ENCODE data around the gene NREP. TPM values are rescaled to one million over a fixed set of nuclear protein-coding genes. Genes with fewer than 3 reads are reported as not detected.

NREP gene
- total RNA-seq, 1 experiment from 2014 or later, result 2.3 TPM

GRCh38 chr5:111739416-111739815 is 17.6 kb downstream of the NREP start:
- no peaks in the 10 kb centered on the region for H3K27me3 ChIP-seq (replicated peaks; ENCODE audit: control insufficient read depth, insufficient read depth, low read length)
- DNase-seq, result no peak
- BruUV-seq (replicated peaks), result no TSS peak
- no peaks in the 10 kb centered on the region for H3K9me3 ChIP-seq
- Mint-ChIP-seq H3K4me1 (ENCODE audit: low read depth, unreplicated experiment) (no peaks in the 10 kb centered on the region), H3K27me3 (ENCODE audit: insufficient read depth, unreplicated experiment) (no peaks in the 10 kb centered on the region), H3K9me3 (ENCODE audit: unreplicated experiment) (no peaks in the 10 kb centered on the region), H3K27ac (ENCODE audit: unreplicated experiment) (no peak overlapping the region), H3K4me3 (ENCODE audit: unreplicated experiment) (no peak overlapping the region), H3K36me3 (ENCODE audit: insufficient read depth, unreplicated experiment) (no peaks in the 10 kb centered on the region)
- intact Hi-C loops (cut with micrococcal nuclease; ENCODE audit: unreplicated experiment), result no loop called here
- TF ChIP-seq, protein P1, sequence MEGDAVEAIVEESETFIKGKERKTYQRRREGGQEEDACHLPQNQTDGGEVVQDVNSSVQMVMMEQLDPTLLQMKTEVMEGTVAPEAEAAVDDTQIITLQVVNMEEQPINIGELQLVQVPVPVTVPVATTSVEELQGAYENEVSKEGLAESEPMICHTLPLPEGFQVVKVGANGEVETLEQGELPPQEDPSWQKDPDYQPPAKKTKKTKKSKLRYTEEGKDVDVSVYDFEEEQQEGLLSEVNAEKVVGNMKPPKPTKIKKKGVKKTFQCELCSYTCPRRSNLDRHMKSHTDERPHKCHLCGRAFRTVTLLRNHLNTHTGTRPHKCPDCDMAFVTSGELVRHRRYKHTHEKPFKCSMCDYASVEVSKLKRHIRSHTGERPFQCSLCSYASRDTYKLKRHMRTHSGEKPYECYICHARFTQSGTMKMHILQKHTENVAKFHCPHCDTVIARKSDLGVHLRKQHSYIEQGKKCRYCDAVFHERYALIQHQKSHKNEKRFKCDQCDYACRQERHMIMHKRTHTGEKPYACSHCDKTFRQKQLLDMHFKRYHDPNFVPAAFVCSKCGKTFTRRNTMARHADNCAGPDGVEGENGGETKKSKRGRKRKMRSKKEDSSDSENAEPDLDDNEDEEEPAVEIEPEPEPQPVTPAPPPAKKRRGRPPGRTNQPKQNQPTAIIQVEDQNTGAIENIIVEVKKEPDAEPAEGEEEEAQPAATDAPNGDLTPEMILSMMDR (IDR thresholded peaks at IDR 0.05; ENCODE audit: insufficient read depth in 1 of 2, low read depth in 1 of 2, low read length in 1 of 2, severe bottlenecking in 1 of 2, unreplicated experiment in 1 of 2), result no peak
- no peaks in the 10 kb centered on the region for H3K4me1 ChIP-seq
- H3K4me3 ChIP-seq (ENCODE audit: low read depth, low read length), result no peak overlapping the region
- H3K36me3 ChIP-seq (ENCODE audit: control insufficient read depth, insufficient read depth, low read length), result no peaks in the 10 kb centered on the region
- POLR2A ChIA-PET, result no interaction called here
- CTCF ChIA-PET, result no interaction called here

DNA sequence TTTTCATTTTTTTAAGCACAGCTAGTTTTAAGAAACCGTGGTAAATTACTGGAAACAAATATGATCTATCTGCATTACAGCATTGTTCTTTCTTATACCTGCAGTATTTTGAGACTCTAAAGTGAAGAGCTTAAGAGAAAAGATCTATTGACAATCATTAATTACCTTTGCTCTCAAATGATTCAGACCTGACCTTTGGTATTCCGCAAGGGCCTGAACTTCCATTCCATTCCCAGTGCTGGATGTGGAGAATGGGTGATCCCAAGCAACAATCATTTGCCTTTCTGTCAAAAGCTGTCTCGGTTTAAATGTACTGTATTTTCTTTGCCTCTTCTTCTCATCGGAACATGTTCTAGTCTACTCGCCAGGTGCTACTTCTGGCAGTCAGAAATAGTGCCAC is 18.9 kb downstream of the NREP start:
- Mint-ChIP-seq H3K27ac (ENCODE audit: unreplicated experiment) (no peak overlapping the region), H3K4me3 (ENCODE audit: unreplicated experiment) (no peak overlapping the region), H3K4me1 (ENCODE audit: low read depth, unreplicated experiment) (no peaks in the 10 kb centered on the region), H3K27me3 (ENCODE audit: insufficient read depth, unreplicated experiment) (no peaks in the 10 kb centered on the region), H3K36me3 (ENCODE audit: insufficient read depth, unreplicated experiment) (no peaks in the 10 kb centered on the region), H3K9me3 (ENCODE audit: unreplicated experiment) (no peaks in the 10 kb centered on the region)
- TF ChIP-seq, protein P1 (IDR thresholded peaks at IDR 0.05; ENCODE audit: insufficient read depth in 1 of 2, low read depth in 1 of 2, low read length in 1 of 2, severe bottlenecking in 1 of 2, unreplicated experiment in 1 of 2), result no peak
- ChIA-PET POLR2A (no interaction called here), CTCF (no interaction called here)
- Histone ChIP-seq H3K4me3 (ENCODE audit: low read depth, low read length) (no peak overlapping the region), H3K27me3 (replicated peaks; ENCODE audit: control insufficient read depth, insufficient read depth, low read length) (no peaks in the 10 kb centered on the region), H3K36me3 (ENCODE audit: control insufficient read depth, insufficient read depth, low read length) (no peaks in the 10 kb centered on the region), H3K9me3 (no peaks in the 10 kb centered on the region), H3K4me1 (no peaks in the 10 kb centered on the region)
- BruUV-seq (replicated peaks), result no TSS peak
- intact Hi-C loops (cut with micrococcal nuclease; ENCODE audit: unreplicated experiment), result no loop called here
- no peak for DNase-seq

DNA sequence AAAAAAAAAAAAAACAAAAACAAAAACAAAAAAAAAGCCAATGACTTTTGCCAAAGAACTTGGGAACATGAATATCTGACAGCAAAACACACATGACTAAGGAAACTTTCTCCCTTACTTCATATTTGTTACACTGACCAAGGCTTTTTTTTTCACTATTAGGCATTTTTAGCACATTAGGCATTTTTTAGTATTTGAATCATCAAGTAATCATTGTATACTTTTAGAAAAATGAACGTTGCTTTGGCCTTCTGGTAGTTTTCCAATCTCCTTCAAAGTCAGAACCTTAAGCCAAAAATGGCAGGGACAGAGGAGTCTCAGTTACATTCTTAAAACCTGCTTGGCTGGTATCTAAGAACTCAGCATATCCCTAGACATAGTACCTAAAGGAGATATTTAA is 19.3 kb downstream of the NREP start:
- no peaks in the 10 kb centered on the region for H3K27me3 Mint-ChIP-seq (ENCODE audit: insufficient read depth, unreplicated experiment)
- Histone ChIP-seq H3K9me3 (no peaks in the 10 kb centered on the region), H3K4me1 (no peaks in the 10 kb centered on the region), H3K36me3 (ENCODE audit: control insufficient read depth, insufficient read depth, low read length) (no peaks in the 10 kb centered on the region), H3K27me3 (replicated peaks; ENCODE audit: control insufficient read depth, insufficient read depth, low read length) (no peaks in the 10 kb centered on the region), H3K4me3 (ENCODE audit: low read depth, low read length) (no peak overlapping the region)
- TF ChIP-seq, protein P1 (IDR thresholded peaks at IDR 0.05; ENCODE audit: insufficient read depth in 1 of 2, low read depth in 1 of 2, low read length in 1 of 2, severe bottlenecking in 1 of 2, unreplicated experiment in 1 of 2), result no peak
- H3K9me3 Mint-ChIP-seq (ENCODE audit: unreplicated experiment), result no peaks in the 10 kb centered on the region
- H3K4me1 Mint-ChIP-seq (ENCODE audit: low read depth, unreplicated experiment), result no peaks in the 10 kb centered on the region
- no peak for DNase-seq
- intact Hi-C loops (cut with micrococcal nuclease; ENCODE audit: unreplicated experiment), result no loop called here
- no peak overlapping the region for H3K4me3 Mint-ChIP-seq (ENCODE audit: unreplicated experiment)
- BruUV-seq (replicated peaks), result no TSS peak
- H3K36me3 Mint-ChIP-seq (ENCODE audit: insufficient read depth, unreplicated experiment), result no peaks in the 10 kb centered on the region
- no peak overlapping the region for H3K27ac Mint-ChIP-seq (ENCODE audit: unreplicated experiment)
- ChIA-PET CTCF (no interaction called here), POLR2A (no interaction called here)

All from Caco-2 (cell line).